Fibroblast of the aortic adventitia (primary cell): ENCODE results near the gene IREB2. TPM values are rescaled to one million over a fixed set of nuclear protein-coding genes. Genes with fewer than 3 reads are reported as not detected.

Experiments used
- DNase-seq: peaks from one replicate; pipeline ENCODE4 v3.0.0-alpha.2; 2010; ENCODE audit warnings: low read depth
- H3K4me3 ChIP-seq: 2 replicates; pipeline ENCODE4 v1.5.1; 2011; ENCODE audit warnings: low read depth, mild to moderate bottlenecking, control low read depth, low read length, moderate library complexity
- total RNA-seq: library from RNA; depleted of rRNA; stranded (reverse); fragments of >200 nt; gene quantifications from 2 replicates; pipeline ENCODE4 v1.2.3, GENCODE V29; 2012; ENCODE audit warnings: low replicate concordance
- TF ChIP-seq, protein P1 (sequence below): IDR thresholded peaks from 2 replicates; pipeline ENCODE4 v1.5.1; 2011; ENCODE audit warnings: mild to moderate bottlenecking, low read length, control low read depth, inconsistent platforms; ENCODE audit not compliant: insufficient read depth

Gene IREB2
- total RNA-seq, 1 donor = 25.1 TPM

DNA sequence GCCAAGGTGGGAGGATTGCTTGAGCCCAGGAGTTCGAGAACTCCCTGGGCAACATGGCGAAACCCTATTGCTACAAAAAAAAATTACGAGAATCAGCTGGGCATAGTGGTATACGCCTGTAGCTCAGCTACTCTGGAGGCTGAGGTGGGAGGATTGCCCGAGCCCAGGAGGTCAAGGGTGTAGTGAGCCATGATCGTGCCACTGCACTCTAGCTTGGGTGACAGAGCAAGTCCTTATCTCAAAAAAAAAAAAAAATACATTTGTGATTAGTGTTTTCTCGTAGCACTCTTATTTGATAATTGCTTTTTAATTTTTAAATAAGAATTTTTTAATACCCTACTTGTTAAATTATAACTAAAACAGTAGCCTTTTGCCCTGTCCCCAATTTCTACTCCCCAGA is 18.4 kb downstream of the IREB2 start:
- TF ChIP-seq, protein P1, sequence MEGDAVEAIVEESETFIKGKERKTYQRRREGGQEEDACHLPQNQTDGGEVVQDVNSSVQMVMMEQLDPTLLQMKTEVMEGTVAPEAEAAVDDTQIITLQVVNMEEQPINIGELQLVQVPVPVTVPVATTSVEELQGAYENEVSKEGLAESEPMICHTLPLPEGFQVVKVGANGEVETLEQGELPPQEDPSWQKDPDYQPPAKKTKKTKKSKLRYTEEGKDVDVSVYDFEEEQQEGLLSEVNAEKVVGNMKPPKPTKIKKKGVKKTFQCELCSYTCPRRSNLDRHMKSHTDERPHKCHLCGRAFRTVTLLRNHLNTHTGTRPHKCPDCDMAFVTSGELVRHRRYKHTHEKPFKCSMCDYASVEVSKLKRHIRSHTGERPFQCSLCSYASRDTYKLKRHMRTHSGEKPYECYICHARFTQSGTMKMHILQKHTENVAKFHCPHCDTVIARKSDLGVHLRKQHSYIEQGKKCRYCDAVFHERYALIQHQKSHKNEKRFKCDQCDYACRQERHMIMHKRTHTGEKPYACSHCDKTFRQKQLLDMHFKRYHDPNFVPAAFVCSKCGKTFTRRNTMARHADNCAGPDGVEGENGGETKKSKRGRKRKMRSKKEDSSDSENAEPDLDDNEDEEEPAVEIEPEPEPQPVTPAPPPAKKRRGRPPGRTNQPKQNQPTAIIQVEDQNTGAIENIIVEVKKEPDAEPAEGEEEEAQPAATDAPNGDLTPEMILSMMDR = no peak
- DNase-seq = no peak
- no peak overlapping the region for H3K4me3 ChIP-seq

DNA sequence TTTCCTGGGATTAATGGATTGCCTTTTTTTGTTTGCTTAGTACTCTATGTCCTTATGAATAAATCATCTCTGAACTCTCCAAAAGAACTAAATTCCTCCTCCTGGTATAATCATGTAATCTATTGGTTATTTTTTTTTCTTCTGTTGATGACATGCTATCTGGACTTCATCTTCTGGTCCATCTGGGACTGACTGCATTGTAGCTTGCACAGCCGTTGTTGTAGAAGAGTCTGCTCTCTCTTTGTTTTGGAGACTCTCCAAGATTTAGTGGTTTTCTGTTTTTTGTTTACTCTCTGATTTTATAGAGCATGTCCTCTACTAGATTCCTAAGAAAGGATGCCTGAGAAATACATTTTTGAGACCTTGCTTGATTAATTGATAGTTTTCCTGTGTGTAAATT is 19.1 kb downstream of the IREB2 start:
- TF ChIP-seq, protein P1 = no peak
- DNase-seq = peak; percentile 77

DNA sequence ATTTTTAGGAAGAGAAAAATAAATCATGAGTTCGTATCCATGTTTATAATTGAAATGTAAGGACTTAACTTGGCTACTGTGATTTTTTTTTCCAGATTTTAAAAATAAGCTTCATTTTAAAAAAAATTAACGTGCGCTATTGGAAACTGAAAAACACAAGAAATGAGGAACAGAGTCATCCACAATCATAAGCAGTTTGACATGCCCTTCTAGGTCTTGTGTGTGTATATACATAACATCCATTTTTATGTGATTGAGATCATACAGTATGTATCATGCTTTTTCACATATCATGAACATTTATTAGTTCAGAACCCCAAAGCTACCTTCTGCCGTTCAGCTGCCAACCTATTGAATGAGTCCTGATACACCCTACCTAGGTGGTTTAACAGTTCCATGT is 22.7 kb downstream of the IREB2 start:
- DNase-seq = no peak
- no peak overlapping the region for H3K4me3 ChIP-seq
- TF ChIP-seq, protein P1 = no peak

More for the DNA sequence above, 19.1 kb downstream of the IREB2 start:
- no peak overlapping the region for H3K4me3 ChIP-seq

DNA sequence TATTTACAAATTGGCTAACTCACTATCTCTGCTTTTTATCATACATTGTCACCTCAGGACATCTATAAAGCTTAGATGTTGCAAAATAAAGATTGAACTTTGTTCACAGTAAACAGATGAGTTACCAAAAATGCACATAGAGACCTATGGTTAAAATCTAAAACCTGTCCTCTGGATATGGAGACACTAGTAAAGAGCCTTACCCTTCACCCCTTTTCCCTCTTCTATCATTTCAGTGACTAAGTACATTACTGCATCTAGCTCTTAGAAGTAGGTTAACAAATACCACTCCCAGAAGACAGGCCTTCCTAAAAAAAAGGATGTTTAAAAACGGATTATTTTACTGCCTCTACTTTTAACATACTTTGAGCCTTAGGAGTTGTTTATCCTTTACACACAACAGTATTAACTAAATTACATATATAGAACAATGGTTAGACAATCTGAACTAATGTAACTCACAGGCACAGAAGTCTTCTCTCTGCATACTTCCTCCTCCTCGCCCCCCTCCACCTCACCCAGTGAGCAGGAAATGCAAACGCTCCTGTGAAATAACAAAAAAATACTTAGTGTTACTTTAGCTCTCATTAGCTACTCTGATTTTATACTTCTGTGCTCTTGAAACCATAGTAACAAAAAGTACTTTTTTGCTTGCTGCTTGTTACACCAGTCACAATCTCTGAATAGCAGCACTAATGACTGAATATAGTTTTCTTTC is 23.3 kb downstream of the IREB2 start:
- no peak for DNase-seq
- TF ChIP-seq, protein P1 = no peak

DNA sequence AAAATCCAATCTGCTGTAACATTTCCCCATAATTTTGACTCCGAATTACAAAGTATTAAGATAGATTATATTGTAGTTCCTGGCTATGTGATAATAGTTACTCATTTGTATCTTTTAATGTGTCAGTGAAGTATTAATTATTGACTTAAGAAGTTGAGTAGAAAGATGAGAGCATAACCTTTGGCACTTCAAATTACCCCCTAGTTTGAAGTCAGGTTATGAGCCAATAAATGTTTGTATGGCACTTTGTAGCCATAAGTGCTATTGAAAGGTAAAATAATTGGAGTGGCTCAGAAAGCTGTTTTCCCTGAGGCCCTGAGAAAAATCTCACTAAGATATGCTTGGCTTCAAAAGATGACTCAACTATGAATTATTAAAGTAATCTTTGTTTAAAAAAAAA is 31.0 kb downstream of the IREB2 start:
- no peak for DNase-seq
- H3K4me3 ChIP-seq = no peak overlapping the region
- TF ChIP-seq, protein P1 = no peak

More for the DNA sequence above, 23.3 kb downstream of the IREB2 start:
- no peak overlapping the region for H3K4me3 ChIP-seq

DNA sequence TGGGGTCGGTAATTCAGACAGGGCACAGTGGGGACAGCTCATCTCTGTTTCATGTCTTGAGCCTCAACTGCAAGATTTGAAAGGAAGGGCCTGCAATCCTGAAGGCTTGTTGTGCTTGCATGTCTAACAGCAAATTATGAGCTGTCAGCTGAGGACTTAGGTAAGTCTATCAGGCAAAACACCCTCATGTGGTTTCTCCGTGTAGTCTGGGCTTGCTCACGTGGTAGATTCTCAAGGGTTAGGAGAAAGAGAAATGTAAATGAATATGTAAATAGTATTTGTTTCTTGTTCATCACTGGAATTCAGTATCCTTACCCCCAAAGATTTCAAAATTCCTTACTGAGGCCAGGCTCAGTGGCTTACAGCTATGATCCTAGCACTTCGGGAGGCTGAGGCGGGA is 39.3 kb downstream of the IREB2 start:
- TF ChIP-seq, protein P1 = no peak
- H3K4me3 ChIP-seq = no peak overlapping the region
- no peak for DNase-seq

DNA sequence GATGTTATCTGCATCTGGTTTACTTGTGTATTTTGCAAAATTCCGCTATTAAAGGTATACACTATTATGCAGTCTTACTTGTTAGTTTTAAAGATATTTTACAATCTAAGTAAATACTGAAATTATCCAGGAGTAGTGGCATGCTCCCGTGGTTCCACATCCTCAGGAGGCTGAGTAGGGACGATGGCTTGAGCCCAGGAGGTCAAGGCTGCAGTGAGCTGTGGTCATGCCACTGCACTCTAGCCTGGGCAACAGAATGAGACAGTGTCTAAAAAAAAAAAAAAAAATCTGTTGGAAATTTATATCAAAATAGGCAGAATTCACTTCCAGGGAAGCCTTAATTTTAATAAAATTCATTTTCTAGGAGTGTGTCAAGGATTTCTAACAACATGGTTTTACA is 41.6 kb downstream of the IREB2 start:
- DNase-seq = no peak
- H3K4me3 ChIP-seq = no peak overlapping the region
- TF ChIP-seq, protein P1 = no peak
